Uterus (tissue), 4 donors: ENCODE data around the gene SLC25A28. TPM values are rescaled to one million over a fixed set of nuclear protein-coding genes. Genes with fewer than 3 reads are reported as not detected.

ENCODE experiments used
- DNase-seq, 2 donors: peaks; one replicate each; pipeline ENCODE4 v3.0.0-alpha.2; 2019 to 2020
- H3K27ac ChIP-seq, 2 donors: fragments of 200-600 bp; sonication (generic); 1 replicate in 1 of 2; 2 replicates in 1 of 2; pipeline ENCODE4 v1.5.1; 2016 to 2018
- H3K27me3 ChIP-seq, 2 donors: fragments of 200-600 bp; sonication (generic); one replicate each; pipeline ENCODE4 v1.5.1; 2018 to 2019; ENCODE audit warnings: control low read depth in 1 of 2
- H3K36me3 ChIP-seq, 2 donors: fragments of 200-600 bp; sonication (generic); one replicate each; pipeline ENCODE4 v1.5.1; 2019; ENCODE audit warnings: control low read depth in 1 of 2
- H3K4me1 ChIP-seq, 2 donors: fragments of 200-600 bp; sonication (generic); one replicate each; pipeline ENCODE4 v1.5.1; 2018 to 2019; ENCODE audit warnings: control low read depth in 1 of 2
- H3K4me3 ChIP-seq, 2 donors: fragments of 200-600 bp; sonication (generic); 1 replicate in 1 of 2; 2 replicates in 1 of 2; pipeline ENCODE4 v1.5.1; 2018 to 2019; ENCODE audit warnings: mild to moderate bottlenecking in 1 of 2
- H3K9me3 ChIP-seq, 2 donors: fragments of 200-600 bp; sonication (generic); one replicate each; pipeline ENCODE4 v1.5.1; 2019; ENCODE audit warnings: control low read depth in 1 of 2
- POLR2A ChIP-seq, 2 donors: fragments of 450-650 bp; IDR thresholded peaks; one replicate each; pipeline ENCODE4 v1.6.1; 2016; ENCODE audit warnings: antibody characterized with exemption in 2 of 2, mild to moderate bottlenecking in 1 of 2, moderate library complexity in 1 of 2
- intact Hi-C: fragments of 100-400 bp; cut with DNase I; formaldehyde crosslinking; loops from one replicate; pipeline ENCODE4 v1.15.1; 2023; ENCODE audit warnings: low total_unique reads
- total RNA-seq, 4 donors: library from RNA; depleted of rRNA in 3 of 4; stranded (reverse); fragments of >200 nt in 3 of 4; gene quantifications; one replicate each; pipeline versions ENCODE4 v1.1.0 to v1.2.4, GENCODE V29; 2014 to 2023
- TF ChIP-seq, protein P1 (sequence below), 4 experiments: fragments of 200-600 bp in 2 of 4; fragments of 450-650 bp in 2 of 4; sonication (generic) in 2 of 4; IDR thresholded peaks; one replicate each; pipeline ENCODE4 v1.5.1; 2016 to 2019; ENCODE audit warnings: antibody characterized with exemption in 4 of 4, mild to moderate bottlenecking in 2 of 4, moderate library complexity in 1 of 4
- donor health status: DM: yes; HTN: yes; CAD: no.

SLC25A28 gene
- total RNA-seq, 4 donors from 2014 or later: 11.0 to 72.4 (median 38.8) TPM

DNA sequence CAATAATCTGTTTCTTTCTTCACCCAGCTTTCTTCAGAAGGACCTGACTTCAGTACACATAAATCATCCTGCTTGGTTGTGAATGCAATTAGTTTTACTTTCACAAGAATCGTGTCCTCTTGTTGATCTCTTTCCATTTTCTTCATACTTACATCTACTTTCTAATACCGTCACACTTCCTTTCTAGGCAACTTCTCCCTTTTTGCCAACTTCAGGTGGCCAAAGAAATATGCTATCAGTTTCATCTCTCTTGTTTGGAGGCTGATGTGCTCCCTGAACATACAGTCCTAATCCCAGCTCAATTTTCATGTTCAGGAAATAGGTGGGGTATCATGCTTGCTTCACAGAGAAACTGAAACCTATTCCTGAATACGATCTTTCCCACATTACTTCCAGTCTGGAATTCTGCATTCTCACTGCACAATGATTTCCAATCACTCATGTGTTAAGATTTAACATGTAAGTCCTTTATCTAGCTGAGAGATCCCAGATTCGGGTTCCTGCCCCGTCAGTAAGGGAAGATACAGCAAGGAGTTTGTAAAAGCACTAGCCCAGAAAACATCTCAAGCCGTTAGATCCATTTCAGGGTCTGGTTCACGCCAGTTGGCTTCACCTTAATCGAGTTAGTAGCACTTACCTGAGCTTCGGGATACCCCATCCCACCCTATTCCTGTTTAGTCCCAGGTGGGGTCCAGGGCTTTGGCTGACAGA lies 994 bp downstream of the SLC25A28 start:
- no peaks in the 10 kb centered on the region for H3K27me3 ChIP-seq
- H3K9me3 ChIP-seq: no peaks in the 10 kb centered on the region
- no peaks in the 10 kb centered on the region for H3K36me3 ChIP-seq
- peak overlapping the region; percentile 81 for H3K4me3 ChIP-seq
- intact Hi-C loops: no loop called here
- TF ChIP-seq, protein P1, sequence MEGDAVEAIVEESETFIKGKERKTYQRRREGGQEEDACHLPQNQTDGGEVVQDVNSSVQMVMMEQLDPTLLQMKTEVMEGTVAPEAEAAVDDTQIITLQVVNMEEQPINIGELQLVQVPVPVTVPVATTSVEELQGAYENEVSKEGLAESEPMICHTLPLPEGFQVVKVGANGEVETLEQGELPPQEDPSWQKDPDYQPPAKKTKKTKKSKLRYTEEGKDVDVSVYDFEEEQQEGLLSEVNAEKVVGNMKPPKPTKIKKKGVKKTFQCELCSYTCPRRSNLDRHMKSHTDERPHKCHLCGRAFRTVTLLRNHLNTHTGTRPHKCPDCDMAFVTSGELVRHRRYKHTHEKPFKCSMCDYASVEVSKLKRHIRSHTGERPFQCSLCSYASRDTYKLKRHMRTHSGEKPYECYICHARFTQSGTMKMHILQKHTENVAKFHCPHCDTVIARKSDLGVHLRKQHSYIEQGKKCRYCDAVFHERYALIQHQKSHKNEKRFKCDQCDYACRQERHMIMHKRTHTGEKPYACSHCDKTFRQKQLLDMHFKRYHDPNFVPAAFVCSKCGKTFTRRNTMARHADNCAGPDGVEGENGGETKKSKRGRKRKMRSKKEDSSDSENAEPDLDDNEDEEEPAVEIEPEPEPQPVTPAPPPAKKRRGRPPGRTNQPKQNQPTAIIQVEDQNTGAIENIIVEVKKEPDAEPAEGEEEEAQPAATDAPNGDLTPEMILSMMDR (IDR thresholded peaks at IDR 0.05): no peak
- TF ChIP-seq POLR2A (IDR thresholded peaks at IDR 0.05): no peak
- peaks cover 7 to 22% of the 10 kb centered on the region in 2 donors for H3K4me1 ChIP-seq
- peak overlapping the region; percentile 81 to 87 for H3K27ac ChIP-seq
- no peak for DNase-seq

DNA sequence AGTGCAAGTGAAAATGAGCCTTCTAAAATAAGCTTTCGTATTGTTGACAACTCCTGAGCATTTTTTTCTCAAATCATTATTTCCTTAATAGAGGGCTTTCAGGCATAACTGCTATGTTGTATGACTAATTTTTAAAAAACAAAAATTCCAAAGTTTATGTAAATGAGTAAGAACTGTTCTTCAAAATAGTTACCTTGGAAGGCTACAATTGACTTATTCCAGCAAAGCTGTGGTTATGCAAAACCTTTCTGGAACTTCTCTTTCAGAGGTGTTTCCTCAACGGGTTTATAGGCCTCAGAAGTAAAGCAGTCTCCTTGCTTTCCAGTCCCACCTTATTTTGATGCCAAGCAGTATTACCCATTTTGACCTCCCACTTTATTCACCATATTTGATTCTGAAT lies 2.5 kb downstream of the SLC25A28 start:
- TF ChIP-seq, protein P1 (IDR thresholded peaks at IDR 0.05): no peak
- TF ChIP-seq POLR2A (IDR thresholded peaks at IDR 0.05): no peak
- Histone ChIP-seq H3K36me3 (no peaks in the 10 kb centered on the region), H3K9me3 (no peaks in the 10 kb centered on the region), H3K4me3 (no peak overlapping the region), H3K27ac (peak overlapping the region in 1 of 2 donors; percentile 8), H3K27me3 (no peaks in the 10 kb centered on the region), H3K4me1 (peaks cover 7 to 22% of the 10 kb centered on the region in 2 donors)
- intact Hi-C loops: no loop called here
- DNase-seq: no peak

DNA sequence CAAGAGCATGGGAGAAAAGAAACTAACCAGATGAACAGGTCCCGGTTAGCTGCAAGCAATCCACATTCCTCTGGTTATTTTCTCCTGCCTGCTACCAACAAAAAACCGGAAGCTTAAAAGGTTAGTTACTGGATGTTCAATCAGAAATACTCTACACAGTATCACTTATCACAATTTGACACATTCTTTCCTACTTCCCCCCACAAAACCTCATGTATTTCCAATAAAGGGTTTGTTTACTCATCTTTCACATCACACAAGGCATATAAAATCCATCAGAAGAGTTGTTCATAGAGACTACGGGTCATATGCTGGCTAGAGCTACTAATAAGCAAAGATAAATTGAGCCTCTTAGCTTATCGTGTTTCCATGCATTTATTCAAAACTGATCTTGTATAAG lies 4.8 kb downstream of the SLC25A28 start:
- intact Hi-C loops: no loop called here
- no peak for DNase-seq
- Histone ChIP-seq H3K4me3 (no peak overlapping the region), H3K4me1 (peaks cover 7 to 17% of the 10 kb centered on the region in 2 donors), H3K27me3 (no peaks in the 10 kb centered on the region), H3K9me3 (no peaks in the 10 kb centered on the region), H3K36me3 (no peaks in the 10 kb centered on the region), H3K27ac (no peak overlapping the region)
- TF ChIP-seq, protein P1 (IDR thresholded peaks at IDR 0.05): no peak

DNA sequence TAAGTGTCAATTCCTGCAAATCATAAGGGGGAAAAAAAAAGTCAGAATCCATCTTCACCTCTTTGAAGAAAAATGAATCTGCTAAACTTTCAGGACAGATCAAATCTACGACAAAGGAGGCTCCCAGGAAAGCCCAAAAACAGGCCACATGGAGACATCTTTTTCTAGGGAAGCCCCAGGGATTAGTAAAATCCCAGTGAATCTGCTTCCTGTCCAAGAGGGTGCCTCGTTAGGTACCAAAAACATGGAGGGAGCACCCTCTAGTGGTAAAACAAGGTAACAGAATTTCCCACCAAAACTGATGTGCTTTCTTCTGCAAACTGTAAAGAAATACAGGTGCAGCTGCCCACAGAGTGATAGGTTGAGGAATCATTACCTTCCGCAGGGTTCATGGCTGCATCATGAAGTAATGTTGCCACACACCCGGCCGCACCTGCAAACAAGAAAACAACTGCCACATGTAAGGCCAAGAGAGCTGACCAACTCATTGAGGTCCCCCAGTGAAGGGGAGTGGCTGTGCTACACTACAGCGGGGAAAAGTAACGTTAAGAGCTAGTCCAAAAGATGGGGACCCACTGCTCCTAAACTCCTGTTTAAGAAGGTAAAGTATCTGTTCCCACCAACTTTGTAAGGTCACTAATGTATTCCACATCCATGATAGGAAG lies 7.9 kb downstream of the SLC25A28 start:
- no peaks in the 10 kb centered on the region for H3K36me3 ChIP-seq
- H3K27me3 ChIP-seq: no peaks in the 10 kb centered on the region
- H3K4me3 ChIP-seq: no peak overlapping the region
- H3K4me1 ChIP-seq: peaks cover 3 to 7% of the 10 kb centered on the region in 2 donors
- intact Hi-C loops: no loop called here
- DNase-seq: peak in 1 of 2 donors; percentile 26
- H3K27ac ChIP-seq: no peak overlapping the region
- no peak for TF ChIP-seq POLR2A (IDR thresholded peaks at IDR 0.05)
- TF ChIP-seq, protein P1 (IDR thresholded peaks at IDR 0.05): peak; percentile 71 to 80 (median 79)
- no peaks in the 10 kb centered on the region for H3K9me3 ChIP-seq

DNA sequence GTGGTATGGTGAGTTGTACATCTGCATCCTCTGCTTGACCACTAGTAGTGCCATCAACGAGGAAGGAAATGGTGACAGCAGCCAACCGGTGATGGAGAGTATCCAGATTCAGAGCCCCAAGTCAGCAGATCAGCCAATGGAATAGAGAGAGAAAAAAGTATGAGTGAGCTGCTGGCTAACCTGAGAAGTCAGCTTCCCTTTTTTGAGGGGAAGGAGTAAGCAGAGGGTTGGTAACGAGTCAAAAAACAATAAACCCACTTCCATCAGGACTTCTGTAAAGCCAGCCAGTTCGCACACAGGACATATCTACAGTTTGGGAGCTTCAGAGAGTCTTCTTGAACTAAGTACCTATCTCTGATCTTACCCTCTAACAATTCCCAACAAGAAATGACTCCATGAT lies 8.9 kb downstream of the SLC25A28 start:
- H3K27me3 ChIP-seq: no peaks in the 10 kb centered on the region
- H3K27ac ChIP-seq: no peak overlapping the region
- no peaks in the 10 kb centered on the region for H3K36me3 ChIP-seq
- no peak overlapping the region for H3K4me3 ChIP-seq
- peaks cover 0 to under 1% of the 10 kb centered on the region in 2 donors for H3K4me1 ChIP-seq
- intact Hi-C loops: no loop called here
- no peak for DNase-seq
- no peaks in the 10 kb centered on the region for H3K9me3 ChIP-seq
- no peak for TF ChIP-seq POLR2A (IDR thresholded peaks at IDR 0.05)
- TF ChIP-seq, protein P1 (IDR thresholded peaks at IDR 0.05): no peak
